ENCODE data around the gene EPN2. TPM values are rescaled to one million over a fixed set of nuclear protein-coding genes. Genes with fewer than 3 reads are reported as not detected.

The EPN2 gene
- total RNA-seq, 1 experiment from 2014 or later, result 73.1 TPM

DNA sequence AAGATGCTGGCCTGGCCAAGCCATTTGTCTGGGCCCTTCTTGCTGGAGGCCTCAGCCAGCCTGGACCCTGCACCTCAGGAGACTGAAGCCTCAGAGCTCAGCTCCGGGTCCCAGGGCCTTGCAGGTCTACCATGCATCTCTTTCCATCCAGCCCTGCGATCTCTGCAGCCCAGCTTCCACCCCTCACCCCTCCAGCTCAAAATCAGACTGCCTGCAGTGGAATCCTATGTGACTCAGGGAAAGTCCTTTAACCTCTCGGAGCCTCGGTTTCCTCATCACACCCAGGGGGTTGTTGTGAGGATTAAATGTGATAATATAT is 128.3 kb downstream of the EPN2 start:
- ATAC-seq (no peak), DNase-seq (ENCODE audit: low read depth, low spot score) (no peak)
- TF ChIP-seq CBX3 (IDR thresholded peaks at IDR 0.05; ENCODE audit: low read depth), result no peak
- no peak for TF ChIP-seq TCF7L2 (IDR thresholded peaks at IDR 0.05; ENCODE audit: borderline replicate concordance, extremely low read depth, insufficient read depth, insufficient read length)
- TF ChIP-seq POLR2AphosphoS5 (IDR thresholded peaks at IDR 0.05; ENCODE audit: low read depth, low read length), result no peak
- no peak for TF ChIP-seq EZH2phosphoT487 (IDR thresholded peaks at IDR 0.05; ENCODE audit: borderline replicate concordance)
- no peak for TF ChIP-seq JUND (IDR thresholded peaks at IDR 0.05)
- TF ChIP-seq CEBPB (IDR thresholded peaks at IDR 0.05; ENCODE audit: low read depth), result no peak
- TF ChIP-seq ZBTB33 (IDR thresholded peaks at IDR 0.05; ENCODE audit: extremely low read depth, insufficient replicate concordance, low read length), result no peak
- TF ChIP-seq EGR1 (IDR thresholded peaks at IDR 0.05; ENCODE audit: low read depth), result no peak
- TF ChIP-seq SRF (IDR thresholded peaks at IDR 0.05; ENCODE audit: low read depth), result no peak
- no peak for TF ChIP-seq FOSL1 (IDR thresholded peaks at IDR 0.05; ENCODE audit: low read depth)
- TF ChIP-seq YY1 (IDR thresholded peaks at IDR 0.05; ENCODE audit: extremely low read depth, insufficient replicate concordance, low read depth, low read length), result no peak
- TF ChIP-seq, protein P1, sequence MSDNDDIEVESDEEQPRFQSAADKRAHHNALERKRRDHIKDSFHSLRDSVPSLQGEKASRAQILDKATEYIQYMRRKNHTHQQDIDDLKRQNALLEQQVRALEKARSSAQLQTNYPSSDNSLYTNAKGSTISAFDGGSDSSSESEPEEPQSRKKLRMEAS (IDR thresholded peaks at IDR 0.05), result no peak
- TF ChIP-seq ZNF274 (IDR thresholded peaks at IDR 0.05; ENCODE audit: low read depth, low read length), result no peak
- TF ChIP-seq, protein P2, sequence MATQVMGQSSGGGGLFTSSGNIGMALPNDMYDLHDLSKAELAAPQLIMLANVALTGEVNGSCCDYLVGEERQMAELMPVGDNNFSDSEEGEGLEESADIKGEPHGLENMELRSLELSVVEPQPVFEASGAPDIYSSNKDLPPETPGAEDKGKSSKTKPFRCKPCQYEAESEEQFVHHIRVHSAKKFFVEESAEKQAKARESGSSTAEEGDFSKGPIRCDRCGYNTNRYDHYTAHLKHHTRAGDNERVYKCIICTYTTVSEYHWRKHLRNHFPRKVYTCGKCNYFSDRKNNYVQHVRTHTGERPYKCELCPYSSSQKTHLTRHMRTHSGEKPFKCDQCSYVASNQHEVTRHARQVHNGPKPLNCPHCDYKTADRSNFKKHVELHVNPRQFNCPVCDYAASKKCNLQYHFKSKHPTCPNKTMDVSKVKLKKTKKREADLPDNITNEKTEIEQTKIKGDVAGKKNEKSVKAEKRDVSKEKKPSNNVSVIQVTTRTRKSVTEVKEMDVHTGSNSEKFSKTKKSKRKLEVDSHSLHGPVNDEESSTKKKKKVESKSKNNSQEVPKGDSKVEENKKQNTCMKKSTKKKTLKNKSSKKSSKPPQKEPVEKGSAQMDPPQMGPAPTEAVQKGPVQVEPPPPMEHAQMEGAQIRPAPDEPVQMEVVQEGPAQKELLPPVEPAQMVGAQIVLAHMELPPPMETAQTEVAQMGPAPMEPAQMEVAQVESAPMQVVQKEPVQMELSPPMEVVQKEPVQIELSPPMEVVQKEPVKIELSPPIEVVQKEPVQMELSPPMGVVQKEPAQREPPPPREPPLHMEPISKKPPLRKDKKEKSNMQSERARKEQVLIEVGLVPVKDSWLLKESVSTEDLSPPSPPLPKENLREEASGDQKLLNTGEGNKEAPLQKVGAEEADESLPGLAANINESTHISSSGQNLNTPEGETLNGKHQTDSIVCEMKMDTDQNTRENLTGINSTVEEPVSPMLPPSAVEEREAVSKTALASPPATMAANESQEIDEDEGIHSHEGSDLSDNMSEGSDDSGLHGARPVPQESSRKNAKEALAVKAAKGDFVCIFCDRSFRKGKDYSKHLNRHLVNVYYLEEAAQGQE (IDR thresholded peaks at IDR 0.05; ENCODE audit: low read depth), result no peak
- TF ChIP-seq, protein P3, sequence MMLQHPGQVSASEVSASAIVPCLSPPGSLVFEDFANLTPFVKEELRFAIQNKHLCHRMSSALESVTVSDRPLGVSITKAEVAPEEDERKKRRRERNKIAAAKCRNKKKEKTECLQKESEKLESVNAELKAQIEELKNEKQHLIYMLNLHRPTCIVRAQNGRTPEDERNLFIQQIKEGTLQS (IDR thresholded peaks at IDR 0.05), result no peak
- TF ChIP-seq, protein P4, sequence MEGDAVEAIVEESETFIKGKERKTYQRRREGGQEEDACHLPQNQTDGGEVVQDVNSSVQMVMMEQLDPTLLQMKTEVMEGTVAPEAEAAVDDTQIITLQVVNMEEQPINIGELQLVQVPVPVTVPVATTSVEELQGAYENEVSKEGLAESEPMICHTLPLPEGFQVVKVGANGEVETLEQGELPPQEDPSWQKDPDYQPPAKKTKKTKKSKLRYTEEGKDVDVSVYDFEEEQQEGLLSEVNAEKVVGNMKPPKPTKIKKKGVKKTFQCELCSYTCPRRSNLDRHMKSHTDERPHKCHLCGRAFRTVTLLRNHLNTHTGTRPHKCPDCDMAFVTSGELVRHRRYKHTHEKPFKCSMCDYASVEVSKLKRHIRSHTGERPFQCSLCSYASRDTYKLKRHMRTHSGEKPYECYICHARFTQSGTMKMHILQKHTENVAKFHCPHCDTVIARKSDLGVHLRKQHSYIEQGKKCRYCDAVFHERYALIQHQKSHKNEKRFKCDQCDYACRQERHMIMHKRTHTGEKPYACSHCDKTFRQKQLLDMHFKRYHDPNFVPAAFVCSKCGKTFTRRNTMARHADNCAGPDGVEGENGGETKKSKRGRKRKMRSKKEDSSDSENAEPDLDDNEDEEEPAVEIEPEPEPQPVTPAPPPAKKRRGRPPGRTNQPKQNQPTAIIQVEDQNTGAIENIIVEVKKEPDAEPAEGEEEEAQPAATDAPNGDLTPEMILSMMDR (IDR thresholded peaks at IDR 0.05 in 2 of 3, conservative IDR thresholded peaks at IDR 0.05 in 1 of 3; ENCODE audit: borderline replicate concordance in 1 of 3, insufficient read depth in 1 of 3, low read depth in 2 of 3, low read length in 2 of 3), result no peak
- POLR2A ChIA-PET, result interaction anchor here (0.8 to 1.0 kb wide), 2 partner anchors 12 to 112 kb away, joined by 3 to 5 read pairs; partner anchors contain the start of gene MAPK7
- RAD21 ChIA-PET (ENCODE audit: low non-redundant PET in 1 of 2, low total read pairs in 2 of 2, uncharacterized antibody in 2 of 2, unreplicated experiment in 2 of 2), result no interaction called here
- H3K4me3 ChIP-seq (replicated peaks in 1 of 2; ENCODE audit: low read depth in 1 of 2, low read length in 2 of 2), result no peak overlapping the region
- intact Hi-C loops (cut with micrococcal nuclease), result no loop called here
- H4K20me1 ChIP-seq (ENCODE audit: insufficient read depth), result no peaks in the 10 kb centered on the region
- no peaks in the 10 kb centered on the region for H3K9me3 ChIP-seq (ENCODE audit: control insufficient read depth in 1 of 2, insufficient read depth in 1 of 2, low read depth in 1 of 2, low read length in 2 of 2)
- H2AFZ ChIP-seq (ENCODE audit: low read depth, low read length, poor library complexity, severe bottlenecking), result no peak overlapping the region
- H3K4me1 ChIP-seq (ENCODE audit: control insufficient read depth in 1 of 2, insufficient read depth in 2 of 2, low read length in 2 of 2), result peaks cover 12 to 48% of the 10 kb centered on the region in 2 experiments
- H3K27ac ChIP-seq (ENCODE audit: low read depth, low read length), result no peak overlapping the region
- CTCF ChIA-PET, result interaction anchor here (0.6 to 5.1 kb wide), 7 partner anchors 13 to 401 kb away, joined by 3 to 69 read pairs (median 4); partner anchors contain the start of gene MAPK7
- H3K9me2 ChIP-seq (ENCODE audit: insufficient read depth), result no peaks in the 10 kb centered on the region
- BruUV-seq (replicated peaks), result no TSS peak
- H3K36me3 ChIP-seq (ENCODE audit: control insufficient read depth in 1 of 2, insufficient read depth in 2 of 2, low read length in 2 of 2), result no peaks in the 10 kb centered on the region
- 0 out of 2 replicates have a peak, but pooled peaks cover 12% of the 10 kb centered on the region for H3K79me2 ChIP-seq (ENCODE audit: insufficient read depth, low read length)
- H3K27me3 ChIP-seq (ENCODE audit: insufficient read depth, low read length), result no peaks in the 10 kb centered on the region
- H3K4me2 ChIP-seq (ENCODE audit: low read length), result no peak overlapping the region
- no peak overlapping the region for H3K9ac ChIP-seq (ENCODE audit: low read length)
